GM21390 (cell line): ENCODE results near the gene TSTD2.
"Not testable (repeated sequence)": the region's sequence is repeated elsewhere in the genome, so short reads cannot be mapped to it uniquely, and the experiment has no call there.

Source experiments
- ATAC-seq: cut with Tn5 transposase; IDR thresholded peaks from one replicate; pipeline ENCODE4 v1.9.1; 2021; ENCODE audit not compliant: unreplicated experiment

Gene TSTD2

DNA sequence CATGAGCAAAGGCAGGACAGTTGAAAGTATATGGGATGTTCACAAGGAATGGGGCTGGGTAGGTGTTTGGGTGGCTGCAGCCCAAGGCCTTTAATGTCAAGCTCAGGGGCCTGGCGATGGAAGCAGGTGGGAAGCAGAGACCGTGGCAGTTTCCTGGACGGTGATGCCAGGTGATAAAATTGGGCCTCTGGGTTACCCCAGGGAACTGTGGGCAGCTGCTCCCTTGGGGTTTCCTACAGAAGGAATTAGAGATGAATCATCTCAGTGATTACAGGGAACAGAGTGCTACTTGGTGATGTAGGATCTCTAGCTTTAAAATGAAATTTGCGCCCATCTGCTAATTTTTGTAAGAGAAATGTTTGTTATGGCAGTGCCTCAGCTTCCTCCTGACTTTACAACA is 39.2 kb downstream of the TSTD2 start:
- no peak for ATAC-seq

GRCh38 chr9:97592126-97592525 is 41.0 kb downstream of the TSTD2 start:
- ATAC-seq: no peak

- ATAC-seq: no peak
Measured at GRCh38 chr9:97591535-97591934, 41.6 kb downstream of the TSTD2 start.

DNA sequence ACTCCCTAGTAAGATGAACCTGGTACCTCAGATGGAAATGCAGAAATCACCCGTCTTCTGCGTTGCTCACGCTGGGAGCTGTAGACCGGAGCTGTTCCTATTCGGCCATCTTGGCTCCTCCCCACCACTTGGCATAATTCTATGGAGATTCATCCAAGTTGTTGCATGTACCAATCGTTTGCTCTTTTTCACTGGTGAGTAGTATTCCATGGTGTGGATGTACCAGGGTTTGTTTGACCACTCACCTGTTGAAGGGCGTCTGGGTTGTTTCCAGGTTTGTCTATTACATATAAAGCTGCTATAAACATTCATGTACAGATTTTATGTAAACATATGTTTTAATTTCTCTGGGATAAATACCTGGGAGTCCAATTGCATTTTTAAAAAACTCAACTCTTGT is 46.3 kb downstream of the TSTD2 start:
- not testable (repeated sequence) for ATAC-seq

DNA sequence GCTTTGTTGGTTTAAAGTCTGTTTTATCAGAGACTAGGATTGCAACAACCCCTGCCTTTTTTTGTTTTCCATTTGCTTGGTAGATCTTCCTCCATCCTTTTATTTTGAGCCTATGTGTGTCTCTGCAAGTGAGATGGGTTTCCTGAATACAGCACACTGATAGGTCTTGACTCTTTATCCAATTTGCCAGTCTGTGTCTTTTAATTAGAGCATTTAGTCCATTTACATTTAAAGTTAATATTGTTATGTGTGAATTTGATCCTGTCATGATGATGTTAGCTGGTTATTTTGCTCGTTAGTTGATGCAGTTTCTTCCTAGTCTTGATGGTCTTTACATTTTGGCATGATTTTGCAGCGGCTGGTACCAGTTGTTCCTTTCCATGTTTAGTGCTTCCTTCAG is 48.4 kb downstream of the TSTD2 start:
- ATAC-seq: not testable (repeated sequence)

DNA sequence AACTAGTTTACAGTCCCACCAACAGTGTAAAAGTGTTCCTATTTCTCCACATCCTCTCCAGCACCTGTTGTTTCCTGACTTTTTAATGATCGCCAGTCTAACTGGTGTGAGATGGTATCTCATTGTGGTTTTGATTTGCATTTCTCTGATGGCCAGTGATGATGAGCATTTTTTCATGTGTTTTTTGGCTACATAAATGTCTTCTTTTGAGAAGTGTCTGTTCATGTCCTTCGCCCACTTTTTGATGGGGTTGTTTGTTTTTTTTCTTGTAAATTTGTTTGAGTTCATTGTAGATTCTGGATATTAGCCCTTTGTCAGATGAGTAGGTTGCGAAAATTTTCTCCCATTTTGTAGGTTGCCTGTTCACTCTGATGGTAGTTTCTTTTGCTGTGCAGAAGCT is 51.6 kb downstream of the TSTD2 start:
- ATAC-seq: not testable (repeated sequence)

DNA sequence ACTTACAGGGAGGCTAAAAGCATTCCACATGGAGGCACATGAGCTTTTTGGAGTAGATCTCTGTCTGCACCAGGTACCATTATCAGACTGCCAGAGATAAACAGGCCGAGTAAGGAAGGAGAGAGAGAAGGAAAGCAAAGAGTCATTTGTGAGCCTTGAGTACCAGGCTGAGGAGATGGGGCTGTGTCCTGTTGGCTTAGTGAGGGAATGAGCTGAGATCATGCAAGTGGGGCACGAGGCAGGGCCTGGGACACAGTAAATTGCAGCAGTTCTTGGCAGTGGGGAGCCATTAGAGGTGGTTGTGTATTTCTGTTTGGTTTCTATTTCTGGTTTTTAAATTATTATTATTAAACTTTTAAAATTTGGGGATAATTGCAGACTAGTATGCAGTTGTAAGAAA is 53.3 kb downstream of the TSTD2 start:
- no peak for ATAC-seq

- no peak for ATAC-seq
Measured at GRCh38 chr9:97578846-97579245, 54.3 kb downstream of the TSTD2 start.

DNA sequence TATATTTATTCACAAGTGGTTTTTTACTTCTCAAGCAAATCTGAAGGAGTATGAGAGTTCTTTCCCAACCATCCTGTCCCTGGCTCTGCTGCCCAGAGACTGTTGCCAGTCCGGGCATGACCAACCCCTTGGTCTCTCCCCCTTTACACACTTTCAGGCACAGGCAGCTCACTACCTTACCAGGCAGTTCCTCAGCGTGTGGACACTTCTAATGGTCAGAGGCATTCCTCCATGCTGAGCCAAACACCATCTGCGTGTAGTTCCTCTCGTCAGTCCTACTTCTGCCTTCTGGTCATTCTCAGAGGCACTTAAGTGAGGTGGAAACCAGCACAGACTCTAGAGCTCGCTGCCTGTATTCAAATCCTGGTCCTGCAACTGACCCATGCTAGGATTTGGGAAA is 56.1 kb downstream of the TSTD2 start:
- no peak for ATAC-seq

GRCh38 chr9:97575673-97576200 is 57.4 kb downstream of the TSTD2 start:
- ATAC-seq: no peak

- ATAC-seq: not testable (repeated sequence)
Measured at GRCh38 chr9:97574921-97575672, 58.1 kb downstream of the TSTD2 start.

DNA sequence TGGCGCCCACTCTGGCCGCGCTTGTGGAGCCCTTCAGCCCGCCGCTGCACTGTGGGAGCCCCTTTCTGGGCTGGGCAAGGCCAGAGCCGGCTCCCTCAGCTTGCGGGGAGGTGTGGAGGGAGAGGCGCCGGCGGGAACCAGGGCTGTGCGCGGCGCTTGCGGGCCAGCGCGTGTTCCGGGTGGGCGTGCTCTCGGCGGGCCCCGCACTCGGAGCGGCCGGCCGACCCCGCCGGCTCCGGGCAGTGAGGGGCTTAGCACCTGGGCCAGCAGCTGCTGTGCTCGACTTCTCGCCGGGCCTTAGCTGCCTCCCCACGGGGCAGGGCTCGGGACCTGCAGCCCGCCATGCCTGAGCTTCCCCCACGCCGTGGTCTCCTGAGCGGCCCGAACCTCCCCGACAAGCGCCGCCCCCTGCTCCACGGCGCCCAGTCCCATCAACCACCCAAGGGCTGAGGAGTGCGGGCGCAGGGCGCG is 59.0 kb downstream of the TSTD2 start:
- not testable (repeated sequence) for ATAC-seq

DNA sequence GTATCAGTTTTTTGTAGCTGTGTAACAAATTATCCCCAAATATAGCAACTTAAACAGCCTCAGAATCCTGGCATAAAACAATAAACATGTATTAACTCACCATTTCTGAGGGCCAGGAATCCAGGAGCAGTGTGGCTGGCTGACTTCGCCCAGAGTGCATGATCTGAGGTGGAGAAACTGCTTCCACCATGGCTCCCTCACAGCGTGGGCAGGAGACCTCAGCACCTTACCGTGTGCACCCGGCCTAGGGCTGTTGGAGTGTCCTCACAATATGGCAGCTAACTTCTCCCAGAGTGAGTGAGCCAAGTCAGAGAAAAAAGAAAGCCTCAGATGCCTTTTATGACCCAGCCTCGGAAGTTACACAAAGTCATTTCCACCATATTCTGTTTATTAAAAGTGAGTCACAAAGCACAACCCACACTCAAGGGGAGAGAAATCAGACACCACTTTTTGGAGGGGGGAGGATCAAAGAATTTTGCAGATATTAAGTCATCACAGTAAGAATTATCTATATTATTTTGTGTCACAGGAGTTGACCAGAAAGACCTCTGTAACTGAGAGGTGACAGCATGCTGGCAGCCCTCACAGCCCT is 59.6 kb downstream of the TSTD2 start:
- no peak for ATAC-seq

DNA sequence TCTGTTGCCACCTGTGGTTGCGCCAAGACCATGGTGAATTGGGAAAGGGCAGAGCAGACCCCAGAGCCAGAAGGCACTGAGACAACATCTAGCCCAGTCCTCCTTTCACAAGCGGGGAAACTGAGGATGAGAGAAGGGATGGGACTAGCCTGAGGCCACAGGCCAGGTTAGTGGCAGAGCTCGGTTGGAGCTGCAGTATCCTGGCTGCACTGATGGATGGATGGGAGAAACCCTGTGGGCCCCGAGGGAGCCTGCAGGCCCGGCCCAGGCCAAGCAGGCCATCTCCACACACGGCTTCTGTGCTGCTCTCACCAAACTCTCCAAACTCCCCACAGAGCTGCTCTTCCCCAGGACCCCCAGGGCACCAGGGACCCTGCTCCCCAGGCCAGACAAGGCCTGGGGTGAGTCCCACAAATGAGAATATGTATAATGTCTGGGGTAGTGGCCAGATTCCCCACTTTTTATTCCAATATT is 60.2 kb downstream of the TSTD2 start:
- ATAC-seq: no peak

DNA sequence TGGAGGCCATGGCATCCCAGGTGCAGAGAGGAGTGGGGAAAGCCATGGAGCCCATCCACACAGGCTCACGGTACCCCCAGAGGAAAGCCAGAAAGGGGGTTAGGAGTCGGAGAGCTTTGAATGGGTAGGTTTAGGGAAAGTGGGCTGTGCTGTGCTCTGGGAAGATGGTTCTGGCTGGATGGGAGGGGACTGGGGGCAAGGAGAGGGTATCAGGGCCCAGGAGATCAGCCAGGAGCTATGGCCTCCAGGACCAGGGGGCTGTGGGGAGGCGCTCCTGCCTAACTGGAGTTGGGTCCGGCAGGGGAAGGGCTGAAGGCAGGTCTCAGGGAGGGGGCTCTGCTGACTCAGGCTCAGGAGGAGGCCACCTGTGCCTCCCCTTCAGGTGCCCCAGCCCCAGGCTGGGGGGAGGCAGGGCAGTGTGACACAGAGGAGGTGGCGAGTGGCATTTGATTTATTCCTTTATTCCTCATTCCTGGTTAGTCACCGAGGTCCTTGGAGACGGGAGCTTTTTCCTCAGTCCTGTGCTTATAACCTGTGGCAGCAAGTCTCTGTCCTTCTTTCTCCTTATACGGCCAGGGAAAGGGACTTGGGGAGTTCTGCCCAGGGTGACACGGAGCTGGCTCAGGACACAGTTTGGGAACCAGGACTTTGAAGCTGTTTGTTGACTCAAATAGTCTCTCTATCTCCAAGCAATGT is 60.8 kb downstream of the TSTD2 start:
- no peak for ATAC-seq

GRCh38 chr9:97571664-97572063 is 61.5 kb downstream of the TSTD2 start:
- ATAC-seq: no peak

DNA sequence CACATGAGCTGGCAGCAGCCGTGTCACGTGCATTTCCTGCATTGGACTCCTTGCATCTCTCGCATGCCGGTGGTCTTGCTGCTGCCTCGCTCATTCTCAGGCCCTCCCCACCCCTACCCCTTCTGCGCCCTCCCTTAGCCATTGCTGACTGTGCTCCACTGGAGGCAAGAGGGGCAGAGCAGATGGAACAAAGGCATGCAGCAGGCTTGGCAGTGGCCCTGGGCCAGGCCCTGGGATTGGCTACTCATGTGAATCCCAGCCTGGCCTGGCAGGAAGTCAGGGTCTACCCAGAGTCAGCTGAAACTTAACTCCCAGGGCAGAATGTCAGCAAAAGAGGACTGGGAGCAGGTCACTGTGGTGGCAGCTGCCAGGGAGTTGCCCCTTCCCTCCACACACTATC is 62.3 kb downstream of the TSTD2 start:
- ATAC-seq: no peak

GRCh38 chr9:97568461-97569275 is 64.5 kb downstream of the TSTD2 start:
- no peak for ATAC-seq

- no peak for ATAC-seq
Measured at GRCh38 chr9:97567894-97568202, 65.3 kb downstream of the TSTD2 start.

GRCh38 chr9:97567182-97567893 is 65.8 kb downstream of the TSTD2 start:
- ATAC-seq: no peak
